SK-N-SH (cell line): Measurements from ENCODE around the gene ZNF729. TPM values are rescaled to one million over a fixed set of nuclear protein-coding genes. Genes with fewer than 3 reads are reported as not detected.

Experiments
- CTCF ChIA-PET: fragments of 300-600, 350-600 bp; formaldehyde crosslinking; extraction: SDS; loops from one replicate; lab custom pipeline; 2021; lab: Yijun Ruan, JAX
- POLR2A ChIA-PET: fragments of 350-600 bp; sonication (Branson Sonifier 250); formaldehyde crosslinking; extraction: SDS; loops from one replicate; lab custom pipeline; 2020; ENCODE audit warnings: antibody characterized with exemption, inconsistent platforms; lab: Yijun Ruan, JAX
- DNase-seq: peaks from one replicate; pipeline ENCODE4 v3.0.0; 2012
- H2AFZ ChIP-seq: fragments of 200-600 bp; sonication (generic); 2 replicates; pipeline ENCODE4 v1.8.1; 2016; ENCODE audit warnings: antibody characterized with exemption, mild to moderate bottlenecking, low read depth
- H3F3A ChIP-seq: fragments of 200-600 bp; sonication (generic); replicated peaks from 2 replicates; pipeline ENCODE3; 2016; ENCODE audit warnings: antibody characterized with exemption, mild to moderate bottlenecking; ENCODE audit not compliant: insufficient read depth
- H3K27ac ChIP-seq, 2 experiments: fragments of 200-500 bp in 1 of 2; fragments of 200-600 bp in 1 of 2; sonication (Bioruptor generic) in 1 of 2; sonication (generic), shearing (Covaris generic) in 1 of 2; 2 replicates each; pipeline versions ENCODE4 v1.5.1 to v1.6.1; 2014 to 2016; ENCODE audit warnings: low read depth in 2 of 2, inconsistent platforms in 1 of 2, low read length in 1 of 2, mild to moderate bottlenecking in 1 of 2, mixed read lengths in 1 of 2
- H3K27me3 ChIP-seq: fragments of 200-600 bp; sonication (generic), shearing (Covaris generic); 2 replicates; pipeline ENCODE4 v1.6.1; 2016; ENCODE audit warnings: mixed run types; ENCODE audit not compliant: insufficient read depth
- H3K36me3 ChIP-seq, 2 experiments: fragments of 200-500 bp in 1 of 2; fragments of 200-600 bp in 1 of 2; sonication (Bioruptor generic) in 1 of 2; sonication (generic) in 1 of 2; replicated peaks in 1 of 2; 2 replicates each; pipeline versions ENCODE3 to v1.5.1; 2014 to 2016; ENCODE audit warnings: low read length in 1 of 2, mild to moderate bottlenecking in 1 of 2; ENCODE audit not compliant: insufficient read depth in 2 of 2, control insufficient read depth in 1 of 2
- H3K4me1 ChIP-seq, 2 experiments: fragments of 200-500 bp in 1 of 2; fragments of 200-600 bp in 1 of 2; sonication (Bioruptor generic) in 1 of 2; sonication (generic), shearing (Covaris generic) in 1 of 2; 2 replicates each; pipeline versions ENCODE4 v1.5.1 to v1.6.1; 2014 to 2016; ENCODE audit warnings: low read depth in 1 of 2, low read length in 1 of 2, mixed run types in 1 of 2; ENCODE audit not compliant: insufficient read depth in 2 of 2, control insufficient read depth in 1 of 2
- H3K4me2 ChIP-seq: fragments of 200-600 bp; sonication (generic), shearing (Covaris generic); 2 replicates; pipeline ENCODE4 v1.6.1; 2017; ENCODE audit warnings: mixed run types
- H3K4me3 ChIP-seq, 2 experiments: fragments of 200-500 bp in 1 of 2; fragments of 200-600 bp in 1 of 2; sonication (Bioruptor generic) in 1 of 2; sonication (generic), shearing (Covaris generic) in 1 of 2; 2 replicates each; pipeline versions ENCODE4 v1.5.1 to v1.8.1; 2014 to 2016; ENCODE audit warnings: low read depth in 2 of 2, inconsistent platforms in 1 of 2, low read length in 1 of 2, mild to moderate bottlenecking in 1 of 2, mixed read lengths in 1 of 2, moderate library complexity in 1 of 2
- H3K79me2 ChIP-seq: fragments of 200-600 bp; sonication (generic); 2 replicates; pipeline ENCODE4 v1.8.1; 2017; ENCODE audit warnings: mild to moderate bottlenecking; ENCODE audit not compliant: insufficient read depth
- H3K9ac ChIP-seq: fragments of 200-600 bp; sonication (generic); 2 replicates; pipeline ENCODE4 v1.6.1; 2017; ENCODE audit warnings: mixed run types
- H3K9me2 ChIP-seq: fragments of 200-600 bp; sonication (generic); 2 replicates; pipeline ENCODE4 v1.6.1; 2017; ENCODE audit warnings: mixed run types
- H3K9me3 ChIP-seq: fragments of 200-600 bp; sonication (generic); 2 replicates; pipeline ENCODE4 v1.6.1; 2017; ENCODE audit warnings: mixed run types, mild to moderate bottlenecking, moderate library complexity
- H4K20me1 ChIP-seq: fragments of 200-600 bp; sonication (generic); 2 replicates; pipeline ENCODE4 v1.6.1; 2017; ENCODE audit warnings: mild to moderate bottlenecking, mixed run types; ENCODE audit not compliant: insufficient read depth
- FOSL2 ChIP-seq: IDR thresholded peaks from 2 replicates; pipeline ENCODE4 v1.4.0; 2012; ENCODE audit warnings: low read depth, mild to moderate bottlenecking, moderate library complexity, borderline replicate concordance
- FOXJ3 ChIP-seq: sonication (generic); formaldehyde crosslinking; IDR thresholded peaks from 2 replicates; pipeline ENCODE4 v1.5.1; 2020; ENCODE audit warnings: mild to moderate bottlenecking, missing genetic modification reagents
- FOXM1 ChIP-seq: IDR thresholded peaks from 2 replicates; pipeline ENCODE4 v1.4.0; 2012; ENCODE audit warnings: low read depth, mild to moderate bottlenecking
- GABPA ChIP-seq: IDR thresholded peaks from 2 replicates; pipeline ENCODE4 v1.4.0; 2012; ENCODE audit warnings: low read depth, mild to moderate bottlenecking
- IRF3 ChIP-seq: fragments of 150-350 bp; IDR thresholded peaks from 2 replicates; pipeline ENCODE4 v1.6.1; 2016; ENCODE audit warnings: mild to moderate bottlenecking, low read depth, low read length
- JUND ChIP-seq: IDR thresholded peaks from 2 replicates; pipeline ENCODE4 v1.4.0; 2012
- MEF2A ChIP-seq: IDR thresholded peaks from 2 replicates; pipeline ENCODE4 v1.4.0; 2012; ENCODE audit warnings: low read depth, borderline replicate concordance
- NFIC ChIP-seq: IDR thresholded peaks from 2 replicates; pipeline ENCODE4 v1.4.0; 2012; ENCODE audit warnings: borderline replicate concordance
- PBX3 ChIP-seq: IDR thresholded peaks from 2 replicates; pipeline ENCODE4; 2012
- REST ChIP-seq: IDR thresholded peaks from 2 replicates; pipeline ENCODE4 v1.6.1; 2012; ENCODE audit warnings: mild to moderate bottlenecking, low read depth, low read length, moderate library complexity
- RFX5 ChIP-seq: IDR thresholded peaks from 2 replicates; pipeline ENCODE4 v1.6.1; 2012; ENCODE audit warnings: mild to moderate bottlenecking, improper control_type of control experiment, low read length
- SIN3A ChIP-seq: IDR thresholded peaks from 2 replicates; pipeline ENCODE4 v1.6.1; 2012; ENCODE audit warnings: low read depth, mild to moderate bottlenecking, low read length, moderate library complexity, borderline replicate concordance
- SMC3 ChIP-seq: IDR thresholded peaks from 2 replicates; pipeline ENCODE4 v1.6.1; 2012; ENCODE audit warnings: low read depth, low read length, improper control_type of control experiment
- USF1 ChIP-seq: IDR thresholded peaks from 2 replicates; pipeline ENCODE4 v1.4.0; 2012; ENCODE audit warnings: low read depth, borderline replicate concordance
- USF2 ChIP-seq: fragments of 150-350 bp; IDR thresholded peaks from 2 replicates; pipeline ENCODE4 v1.6.1; 2017; ENCODE audit warnings: antibody characterized with exemption, low read length, low read depth, borderline replicate concordance
- ZBTB33 ChIP-seq: IDR thresholded peaks from 2 replicates; pipeline ENCODE4 v1.4.0; 2012; ENCODE audit warnings: low read depth, borderline replicate concordance
- WGBS: methylation state at CpG from one replicate; pipeline ENCODE4 v1.1.6; 2017; ENCODE audit warnings: low lambda C conversion rate; 5-methylcytosine and 5-hydroxymethylcytosine counted together
- polyA plus RNA-seq, 3 experiments: library from polyadenylated mRNA; depleted of rRNA; stranded (reverse); fragments of >200 nt; gene quantifications; 2 replicates each; pipeline ENCODE4 v1.2.3, GENCODE V29; 2012

The ZNF729 gene
- polyA plus RNA-seq, 1 of the 3 experiments (the other 2 are of a cell fraction), result not detected

GRCh38 chr19:22327321-22327720, 41.1 kb downstream of the ZNF729 start:
- Histone ChIP-seq H3K4me2 (no peak overlapping the region), H3K79me2 (no peaks in the 10 kb centered on the region), H4K20me1 (no peaks in the 10 kb centered on the region), H3K4me3 (no peak overlapping the region), H3K4me1 (no peaks in the 10 kb centered on the region), H3K27me3 (no peaks in the 10 kb centered on the region), H3K36me3 (no peaks in the 10 kb centered on the region)
- WGBS, result 3% methylated on average over 3 of the region's 3 CpGs
- CTCF ChIA-PET, result no interaction called here
- TF ChIP-seq FOXJ3 (CRISPR knock-in tag) (no peak), PBX3 (no peak), NFIC (no peak), RFX5 (no peak), JUND (no peak), USF1 (no peak), REST (no peak), SMC3 (no peak), FOSL2 (no peak), USF2 (no peak), SIN3A (no peak)
- TF ChIP-seq, all 33 proteins: peak for 0
- Histone ChIP-seq H2AFZ (no peak overlapping the region), H3K9ac (no peak overlapping the region), H3K9me2 (no peaks in the 10 kb centered on the region), H3K9me3 (no peaks in the 10 kb centered on the region), H3F3A (no peaks in the 10 kb centered on the region), H3K27ac (no peak overlapping the region)
- no peak for DNase-seq
- POLR2A ChIA-PET, result no interaction called here

- H3K9me2 ChIP-seq, result no peaks in the 10 kb centered on the region
- H3K27me3 ChIP-seq, result no peaks in the 10 kb centered on the region
- H3K9ac ChIP-seq, result no peak overlapping the region
- 6% methylated on average over 3 of the region's 3 CpGs for WGBS
- H3K27ac ChIP-seq, result no peak overlapping the region
- no peak overlapping the region; a peak in 1 of 4 replicates for H3K4me3 ChIP-seq
- no peaks in the 10 kb centered on the region for H3K4me1 ChIP-seq
- no peaks in the 10 kb centered on the region for H3K36me3 ChIP-seq
- H3K79me2 ChIP-seq, result no peaks in the 10 kb centered on the region
- no peak overlapping the region for H2AFZ ChIP-seq
- H3K9me3 ChIP-seq, result no peaks in the 10 kb centered on the region
- no peaks in the 10 kb centered on the region for H3F3A ChIP-seq
- ChIA-PET POLR2A (no interaction called here), CTCF (no interaction called here)
- no peaks in the 10 kb centered on the region for H4K20me1 ChIP-seq
- no peak for DNase-seq
- H3K4me2 ChIP-seq, result no peak overlapping the region
- TF ChIP-seq FOXM1 (no peak), FOXJ3 (CRISPR knock-in tag) (no peak), USF2 (no peak), IRF3 (no peak), MEF2A (no peak), ZBTB33 (no peak), GABPA (no peak)
Measured at GRCh38 chr19:22331521-22331920, 45.3 kb downstream of the ZNF729 start.
